LNCAP (cell line): ENCODE data around the gene DCUN1D2.

Source experiments
- TF ChIP-seq, protein P1 (sequence below): fragments of 450-650 bp; IDR thresholded peaks from 2 replicates; pipeline ENCODE4 v1.5.1; 2017; ENCODE audit warnings: mild to moderate bottlenecking

Gene DCUN1D2

DNA sequence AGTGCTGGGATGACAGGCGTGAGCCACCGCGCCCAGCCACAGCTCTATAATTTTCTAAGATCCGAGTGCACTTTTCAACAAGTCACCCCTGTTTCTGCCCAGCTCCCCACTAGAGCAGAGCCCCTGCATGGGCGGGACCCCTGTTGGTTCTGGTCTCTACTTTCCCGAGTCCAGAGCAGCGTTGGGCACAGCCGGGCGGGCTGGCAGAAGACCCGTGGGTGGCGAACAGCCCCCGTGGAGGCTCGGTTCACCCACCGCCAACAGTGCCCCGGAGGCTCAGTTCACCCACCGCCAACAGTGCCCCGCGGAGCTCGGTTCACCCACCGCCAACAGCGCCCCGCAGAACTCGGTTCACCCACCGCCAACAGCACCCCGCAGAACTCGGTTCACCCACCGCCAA is 78.1 kb downstream of the DCUN1D2 start:
- TF ChIP-seq, protein P1, sequence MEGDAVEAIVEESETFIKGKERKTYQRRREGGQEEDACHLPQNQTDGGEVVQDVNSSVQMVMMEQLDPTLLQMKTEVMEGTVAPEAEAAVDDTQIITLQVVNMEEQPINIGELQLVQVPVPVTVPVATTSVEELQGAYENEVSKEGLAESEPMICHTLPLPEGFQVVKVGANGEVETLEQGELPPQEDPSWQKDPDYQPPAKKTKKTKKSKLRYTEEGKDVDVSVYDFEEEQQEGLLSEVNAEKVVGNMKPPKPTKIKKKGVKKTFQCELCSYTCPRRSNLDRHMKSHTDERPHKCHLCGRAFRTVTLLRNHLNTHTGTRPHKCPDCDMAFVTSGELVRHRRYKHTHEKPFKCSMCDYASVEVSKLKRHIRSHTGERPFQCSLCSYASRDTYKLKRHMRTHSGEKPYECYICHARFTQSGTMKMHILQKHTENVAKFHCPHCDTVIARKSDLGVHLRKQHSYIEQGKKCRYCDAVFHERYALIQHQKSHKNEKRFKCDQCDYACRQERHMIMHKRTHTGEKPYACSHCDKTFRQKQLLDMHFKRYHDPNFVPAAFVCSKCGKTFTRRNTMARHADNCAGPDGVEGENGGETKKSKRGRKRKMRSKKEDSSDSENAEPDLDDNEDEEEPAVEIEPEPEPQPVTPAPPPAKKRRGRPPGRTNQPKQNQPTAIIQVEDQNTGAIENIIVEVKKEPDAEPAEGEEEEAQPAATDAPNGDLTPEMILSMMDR, result no peak

DNA sequence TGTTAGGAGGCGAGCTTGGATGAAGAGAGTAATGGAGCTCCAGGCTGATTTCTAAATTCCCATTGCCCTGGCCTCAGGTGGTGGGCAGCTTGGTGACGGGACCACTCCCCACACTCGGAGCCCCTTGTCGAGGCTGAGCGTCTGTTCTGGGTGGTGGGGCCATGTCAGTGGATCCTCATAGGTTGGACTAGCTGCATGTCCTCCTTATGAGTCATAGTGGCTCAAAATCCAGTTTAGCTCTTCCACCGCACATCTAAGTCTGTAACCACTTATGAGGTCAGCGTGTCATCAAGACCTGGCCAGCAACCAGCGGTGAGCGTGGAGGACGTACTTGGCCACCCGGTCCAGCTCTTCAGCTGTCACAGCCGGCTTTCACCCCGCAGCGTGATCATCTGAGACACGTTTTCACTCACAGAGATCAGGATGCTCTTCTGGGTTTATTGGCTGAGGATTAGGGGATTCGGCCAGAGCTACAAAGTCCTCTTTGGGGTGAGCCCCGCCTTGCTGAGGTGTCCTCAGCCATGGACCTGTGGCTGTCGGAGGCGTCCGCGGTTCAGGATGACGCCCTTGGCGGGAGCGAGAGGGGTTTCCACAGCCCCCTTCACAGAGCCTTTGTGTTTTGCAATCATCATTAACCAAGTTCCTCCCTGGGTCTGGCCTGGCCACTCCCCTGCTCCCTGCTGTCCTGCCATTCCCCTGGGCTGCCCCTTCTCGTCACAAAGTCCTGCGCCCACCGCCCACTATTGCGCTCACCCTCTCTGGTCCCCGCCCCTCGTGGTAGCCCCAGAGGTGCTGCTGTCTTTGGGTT is 79.1 kb downstream of the DCUN1D2 start:
- TF ChIP-seq, protein P1, result no peak

DNA sequence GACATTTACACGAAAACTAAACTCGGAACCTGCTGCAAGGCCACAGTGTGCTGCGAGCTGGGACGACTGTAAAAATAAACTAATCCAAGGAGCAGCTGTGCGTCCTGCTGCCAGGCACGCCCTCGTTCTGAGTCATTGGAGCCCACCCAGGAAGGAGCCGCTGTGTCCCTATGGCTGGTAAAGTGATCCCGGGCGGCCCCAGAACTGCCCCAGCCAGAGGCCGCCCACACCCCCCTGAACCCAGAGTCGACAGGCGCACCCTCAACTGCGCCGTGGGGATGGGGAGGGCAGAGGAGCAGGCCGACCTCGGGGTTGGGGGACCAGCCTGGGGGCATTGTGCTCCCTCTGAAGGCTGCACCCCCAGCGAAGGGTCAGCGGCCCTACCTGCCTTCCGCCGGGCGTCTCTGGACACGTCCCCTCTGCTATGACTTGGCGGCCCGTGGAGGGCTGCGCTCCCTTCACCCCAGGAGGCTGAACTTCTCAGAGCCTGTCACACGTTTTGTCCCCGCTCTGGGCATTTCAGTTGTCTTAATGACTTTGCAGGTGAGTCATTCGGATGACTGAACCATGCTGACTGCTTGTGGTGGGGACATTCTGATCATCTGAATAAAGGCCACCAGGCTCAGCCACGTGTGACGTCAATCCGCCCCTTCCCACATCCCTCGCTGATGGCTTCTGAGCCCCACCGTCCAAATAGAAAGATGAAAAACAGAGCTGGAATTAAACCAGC is 79.9 kb downstream of the DCUN1D2 start:
- TF ChIP-seq, protein P1, result no peak

DNA sequence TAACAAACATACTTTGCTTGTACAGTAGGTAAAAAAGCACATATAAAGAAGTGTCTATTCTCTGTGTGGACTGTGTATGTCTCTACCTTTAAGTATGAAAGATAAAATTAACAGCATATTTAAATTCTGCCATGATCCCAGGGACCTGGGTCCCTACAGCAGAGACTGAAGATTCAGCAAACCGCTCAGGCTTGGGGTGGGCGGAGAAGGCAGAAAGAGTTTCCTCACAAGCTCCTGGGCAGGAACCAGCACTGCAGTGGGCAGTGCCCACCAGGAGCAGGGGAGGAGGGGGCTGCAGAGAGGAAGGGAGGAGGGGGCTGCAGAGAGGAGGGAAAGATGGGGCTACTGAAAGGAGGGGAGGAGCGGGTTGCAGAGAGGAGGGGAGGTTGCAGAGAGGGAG is 81.9 kb downstream of the DCUN1D2 start:
- TF ChIP-seq, protein P1, result no peak

DNA sequence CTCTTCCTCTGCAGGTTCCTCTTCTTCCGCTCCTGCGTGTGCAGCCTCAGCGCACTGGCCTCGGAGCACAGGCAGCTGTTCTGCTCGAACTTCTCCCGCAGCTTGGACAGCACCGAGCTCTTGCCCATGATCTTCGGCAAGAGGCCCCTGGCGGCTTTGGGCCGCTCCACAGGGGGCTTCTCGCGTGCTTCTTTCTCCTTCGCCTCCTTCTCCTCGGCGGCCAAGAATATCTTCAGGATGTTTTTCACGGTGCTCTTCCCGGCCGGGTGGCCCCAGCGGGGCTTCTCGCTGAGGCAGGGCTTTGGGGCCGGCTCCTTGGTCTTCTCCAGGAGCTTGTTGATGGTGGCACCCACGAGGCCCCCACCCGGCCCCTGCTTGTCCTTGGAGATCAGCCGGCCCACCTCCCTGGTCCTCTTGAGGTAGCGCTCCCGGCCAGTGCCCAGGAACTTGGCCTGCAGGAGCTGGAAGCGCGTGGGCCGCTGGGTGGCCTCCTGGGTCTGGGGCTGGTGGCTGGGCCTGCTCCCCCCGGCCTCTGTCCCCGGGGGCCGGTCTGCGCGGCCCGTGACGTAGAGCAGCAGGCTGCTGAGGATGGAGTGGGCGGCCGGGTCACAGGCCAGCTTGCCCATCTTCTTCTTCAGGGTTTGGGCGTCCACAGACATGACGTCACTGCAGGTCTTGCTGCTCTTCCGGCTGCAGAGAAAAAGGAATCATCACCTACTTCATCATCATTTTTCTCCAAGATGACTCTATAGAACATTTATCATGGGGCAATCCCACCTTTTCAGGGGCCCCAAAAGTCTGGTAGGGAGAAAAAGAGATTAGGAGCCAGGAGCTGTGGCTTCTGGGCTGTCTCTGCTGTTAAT is 82.7 kb downstream of the DCUN1D2 start:
- TF ChIP-seq, protein P1, result no peak

DNA sequence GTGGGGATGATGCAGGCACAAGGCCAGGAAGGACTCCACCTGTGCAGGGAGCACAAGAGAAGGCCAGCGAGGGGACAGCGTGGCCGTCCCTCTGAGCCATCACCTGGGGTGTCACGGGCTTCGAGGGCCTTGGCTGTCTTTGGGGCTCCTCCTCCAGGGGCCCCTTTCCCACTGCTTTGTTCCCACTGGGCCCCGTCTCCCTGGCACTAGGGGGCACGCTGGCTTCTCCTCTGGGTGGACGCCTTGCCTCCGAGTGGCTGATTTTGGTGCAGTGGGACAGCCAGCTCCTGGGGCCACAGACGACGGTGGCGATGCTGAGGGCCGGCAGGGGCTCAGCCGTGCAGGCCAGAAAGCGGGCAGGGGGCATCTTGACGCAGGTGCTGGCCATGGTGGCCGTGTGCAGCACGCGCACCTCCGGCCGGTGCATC is 83.4 kb downstream of the DCUN1D2 start:
- TF ChIP-seq, protein P1, result no peak
